HG02981 (cell line): ENCODE measurements around the gene POU2F1.

Experiments used
- ATAC-seq: cut with Tn5 transposase; IDR thresholded peaks from one replicate; pipeline ENCODE4 v1.9.1; 2021; ENCODE audit warnings: mild to moderate bottlenecking, moderate library complexity; ENCODE audit not compliant: unreplicated experiment

POU2F1 gene

DNA sequence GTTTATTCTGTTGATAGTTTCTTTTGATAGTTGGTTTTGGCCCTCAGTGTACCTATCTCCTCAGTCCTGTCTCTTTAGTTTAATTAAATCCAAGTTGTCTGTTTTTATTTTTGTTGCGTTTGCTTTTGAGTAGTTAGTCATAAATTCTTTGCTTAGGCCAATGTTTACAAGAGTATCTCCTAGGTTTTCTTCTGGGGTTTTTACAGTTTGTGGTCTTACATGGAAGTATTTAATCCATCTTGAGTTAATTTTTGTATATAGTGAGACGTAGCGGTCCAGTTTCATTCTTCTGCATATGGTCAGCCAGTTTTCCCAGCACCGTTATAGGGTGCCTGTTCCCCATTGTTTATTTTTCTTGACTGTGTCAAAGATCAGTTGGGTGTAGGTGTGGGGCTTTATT lies 139.4 kb downstream of the POU2F1 start:
- no peak for ATAC-seq

DNA sequence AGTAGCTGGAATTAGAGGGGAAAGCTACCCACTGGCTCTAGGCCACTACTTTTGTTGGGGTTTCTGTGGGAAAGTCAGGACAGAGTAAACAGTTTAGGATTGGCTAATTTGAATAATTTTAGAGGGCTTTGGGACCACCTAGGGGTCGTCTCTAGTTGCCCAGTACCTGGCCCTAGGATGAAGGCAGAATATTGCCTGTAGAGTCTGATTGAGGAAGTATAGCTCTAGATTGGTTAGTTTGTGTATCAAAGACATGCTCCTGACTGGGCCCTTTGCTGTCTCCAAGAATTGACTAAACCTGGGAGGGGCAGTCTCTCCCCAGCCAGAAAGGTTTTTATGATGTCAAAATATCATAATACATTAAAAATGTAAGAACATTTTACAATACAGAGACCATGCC lies 142.0 kb downstream of the POU2F1 start:
- no peak for ATAC-seq

DNA sequence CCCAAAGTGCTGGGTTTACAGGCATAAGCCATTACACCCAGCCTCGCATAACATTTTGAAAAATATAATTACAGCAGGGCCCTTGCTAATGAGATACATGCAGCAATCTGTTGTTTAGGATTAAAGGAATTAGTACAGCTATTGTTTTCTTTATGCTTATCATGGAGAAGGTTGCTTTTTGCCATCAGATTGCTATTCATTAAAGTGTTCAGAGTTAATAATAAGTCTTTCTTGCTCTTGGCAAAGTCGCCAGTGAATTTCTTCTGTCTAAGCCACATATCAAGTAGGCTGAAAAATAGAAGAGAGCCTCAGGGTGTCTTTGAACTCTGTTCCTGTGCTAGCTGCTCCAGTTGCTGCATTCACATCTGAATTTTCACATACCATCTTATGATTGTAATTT lies 144.1 kb downstream of the POU2F1 start:
- no peak for ATAC-seq

DNA sequence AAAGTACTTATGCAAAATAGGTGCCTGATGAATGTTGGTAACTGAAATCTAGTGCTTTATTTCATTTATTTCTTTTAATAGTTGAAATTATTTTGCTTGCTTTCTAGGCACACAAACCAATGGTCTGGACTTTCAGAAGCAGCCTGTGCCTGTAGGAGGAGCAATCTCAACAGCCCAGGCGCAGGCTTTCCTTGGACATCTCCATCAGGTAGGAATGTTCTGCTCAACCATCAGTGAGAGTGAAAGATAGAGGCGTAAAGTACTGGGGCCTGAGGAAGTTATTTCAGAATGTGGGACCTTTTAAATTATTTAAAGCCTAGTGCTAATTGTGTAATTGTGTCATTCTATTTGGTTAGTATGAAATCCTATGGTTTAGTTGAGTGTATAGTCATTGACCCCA lies 144.7 kb downstream of the POU2F1 start:
- no peak for ATAC-seq

- no peak for ATAC-seq
Measured at GRCh38 chr1:167367705-167368104, 147.0 kb downstream of the POU2F1 start.

GRCh38 chr1:167369175-167369574 lies 148.5 kb downstream of the POU2F1 start:
- ATAC-seq, result no peak

GRCh38 chr1:167369933-167370332 lies 149.2 kb downstream of the POU2F1 start:
- ATAC-seq, result no peak

GRCh38 chr1:167371030-167371429 lies 150.3 kb downstream of the POU2F1 start:
- no peak for ATAC-seq

- no peak for ATAC-seq
Measured at GRCh38 chr1:167373398-167373797, 152.7 kb downstream of the POU2F1 start.

DNA sequence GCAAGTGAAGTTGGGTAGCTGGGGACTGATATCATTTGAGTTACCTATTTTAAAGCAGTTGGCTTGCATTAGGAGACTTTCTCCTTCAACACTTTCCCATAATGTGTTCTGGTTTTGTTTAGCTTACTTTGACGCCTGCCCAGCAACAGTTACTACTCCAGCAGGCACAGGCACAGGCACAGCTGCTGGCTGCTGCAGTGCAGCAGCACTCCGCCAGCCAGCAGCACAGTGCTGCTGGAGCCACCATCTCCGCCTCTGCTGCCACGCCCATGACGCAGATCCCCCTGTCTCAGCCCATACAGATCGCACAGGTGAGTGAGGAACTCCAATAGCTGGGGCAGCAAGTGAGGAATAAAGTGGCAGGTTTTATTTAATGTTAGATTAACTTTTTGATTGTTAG lies 153.3 kb downstream of the POU2F1 start:
- ATAC-seq, result no peak

GRCh38 chr1:167375949-167376348 lies 155.3 kb downstream of the POU2F1 start:
- no peak for ATAC-seq

DNA sequence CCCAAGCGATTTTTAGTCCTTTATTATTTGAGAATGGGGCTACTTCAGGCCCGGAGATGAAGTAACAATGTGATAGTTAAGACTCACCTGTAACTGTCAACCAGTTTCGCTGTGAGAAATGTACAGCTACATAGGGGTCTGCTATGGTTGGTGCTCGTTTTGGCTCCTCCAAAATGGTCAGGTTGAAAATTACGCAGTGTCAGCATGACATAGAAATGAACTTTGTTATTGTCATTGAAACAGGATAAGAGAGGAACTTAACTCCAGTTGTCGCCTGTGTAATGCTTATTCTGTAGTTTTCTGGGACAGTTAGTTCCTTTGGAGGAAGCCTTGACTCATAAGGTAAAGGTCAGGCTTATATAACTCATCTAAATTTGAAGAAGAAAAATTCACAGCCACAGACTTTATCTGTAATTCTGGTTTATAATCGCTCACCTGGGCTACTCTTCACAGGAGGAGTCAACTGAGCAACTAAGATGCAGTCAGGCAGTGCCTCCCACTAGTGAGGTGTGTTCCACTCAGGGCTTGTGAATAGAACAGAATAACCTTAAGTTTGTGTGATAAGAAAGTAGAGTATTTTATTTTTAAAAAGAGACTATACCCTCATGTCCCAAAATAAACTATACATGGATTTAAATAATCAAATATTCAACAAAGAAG lies 166.7 kb downstream of the POU2F1 start:
- no peak for ATAC-seq

DNA sequence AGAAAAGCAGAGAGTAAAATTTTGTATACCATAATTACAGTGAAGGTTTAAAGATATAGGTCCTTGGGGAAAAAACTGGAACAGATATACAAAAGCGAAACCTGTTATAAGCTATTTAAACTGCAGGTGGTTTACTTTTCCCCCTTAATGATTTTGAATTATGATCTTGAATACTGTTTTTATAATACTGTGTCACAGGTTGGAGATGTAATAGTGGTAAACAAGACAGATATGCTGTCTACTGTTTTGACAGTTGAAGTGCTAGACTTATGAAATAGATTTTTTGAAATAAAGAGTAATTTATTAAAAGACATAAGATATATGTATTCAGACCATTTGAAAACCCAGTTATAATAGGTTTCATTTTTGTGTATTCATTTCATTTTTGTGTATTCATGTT lies 168.3 kb downstream of the POU2F1 start:
- no peak for ATAC-seq

DNA sequence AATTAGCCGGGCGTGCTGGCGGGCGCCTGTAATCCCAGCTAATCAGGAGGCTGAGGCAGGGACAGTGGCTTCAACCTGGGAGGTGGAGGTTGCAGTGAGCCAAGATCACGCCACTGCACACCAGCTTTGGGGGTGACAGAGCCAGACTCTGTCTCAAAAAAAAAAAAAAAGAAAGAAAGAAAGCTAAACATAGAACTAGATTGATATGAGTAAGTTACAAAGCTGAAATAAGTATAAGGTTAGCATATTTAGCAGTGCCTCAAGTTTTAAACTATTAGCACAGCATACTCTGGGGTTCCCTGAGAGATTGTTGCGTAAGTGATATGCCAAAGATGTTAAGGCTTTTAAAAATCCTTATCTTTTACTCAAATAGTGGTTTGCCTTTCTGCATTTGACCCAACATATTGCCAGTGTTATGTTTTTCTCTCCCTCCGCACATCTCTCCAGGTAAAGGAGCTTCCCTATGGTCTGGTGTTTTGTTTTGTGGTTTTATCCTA lies 171.6 kb downstream of the POU2F1 start:
- ATAC-seq, result no peak

- no peak for ATAC-seq
Measured at GRCh38 chr1:167400359-167400953, 179.8 kb downstream of the POU2F1 start.

DNA sequence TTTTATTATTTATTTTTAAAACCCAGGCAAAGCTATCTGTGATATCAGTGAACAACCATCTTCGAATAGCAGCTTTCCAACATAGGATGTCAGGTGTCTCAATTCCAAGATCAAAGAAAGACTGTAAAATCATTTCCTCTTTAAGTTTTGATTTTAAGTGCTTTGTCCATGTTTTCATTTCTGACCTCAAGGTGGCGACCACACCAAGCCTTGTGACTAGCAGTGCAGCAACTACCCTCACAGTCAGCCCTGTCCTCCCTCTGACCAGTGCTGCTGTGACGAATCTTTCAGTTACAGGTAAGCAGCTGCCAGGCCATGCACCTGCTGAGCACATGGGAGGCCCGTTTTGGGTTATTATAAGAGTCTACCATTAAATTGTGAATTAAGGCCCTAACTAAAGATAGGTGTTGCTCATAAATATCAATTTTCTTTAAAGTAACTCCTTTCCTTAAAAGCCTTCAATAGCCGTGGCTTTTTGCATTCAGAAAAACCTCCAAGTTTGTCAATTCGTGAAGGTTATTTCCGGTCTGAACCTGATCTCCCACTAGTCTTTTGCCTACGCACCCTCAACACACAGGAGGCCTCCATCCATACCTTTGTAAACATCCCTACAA lies 180.7 kb downstream of the POU2F1 start:
- ATAC-seq, result peak; percentile 64

DNA sequence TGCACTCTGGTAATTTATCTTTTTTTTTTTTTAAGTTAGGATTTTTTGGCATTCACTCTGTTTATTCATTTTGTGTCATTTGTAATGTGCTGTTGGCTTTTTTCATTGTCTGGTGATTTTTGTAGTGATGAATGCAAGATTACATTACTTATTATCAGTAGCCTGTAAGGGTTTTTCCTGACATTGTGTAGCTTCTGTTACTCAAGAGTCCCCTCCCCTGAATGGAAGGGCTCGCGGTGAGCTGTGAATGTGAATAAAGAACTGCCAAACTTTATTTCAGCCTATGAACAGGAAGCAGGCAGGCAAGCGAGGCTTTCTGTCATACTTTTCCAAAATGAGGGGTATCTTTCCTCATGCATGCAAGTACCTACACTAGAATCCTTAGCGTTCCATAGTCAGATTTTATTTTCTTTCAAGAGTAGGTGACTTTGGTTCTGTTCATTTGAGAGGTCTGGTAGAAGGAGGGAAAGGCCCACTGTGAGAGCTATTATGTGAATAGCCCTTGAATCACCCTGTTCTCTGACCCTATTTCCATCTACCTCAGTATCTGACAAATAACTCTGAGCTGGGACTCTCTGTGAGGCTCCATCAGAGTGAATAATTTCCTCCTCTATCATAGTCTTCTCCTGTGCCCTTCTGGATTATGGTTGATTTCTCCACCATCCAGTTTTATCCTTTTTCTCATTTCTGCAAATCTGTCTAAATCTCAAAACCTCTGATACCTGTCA lies 183.6 kb downstream of the POU2F1 start:
- ATAC-seq, result no peak

DNA sequence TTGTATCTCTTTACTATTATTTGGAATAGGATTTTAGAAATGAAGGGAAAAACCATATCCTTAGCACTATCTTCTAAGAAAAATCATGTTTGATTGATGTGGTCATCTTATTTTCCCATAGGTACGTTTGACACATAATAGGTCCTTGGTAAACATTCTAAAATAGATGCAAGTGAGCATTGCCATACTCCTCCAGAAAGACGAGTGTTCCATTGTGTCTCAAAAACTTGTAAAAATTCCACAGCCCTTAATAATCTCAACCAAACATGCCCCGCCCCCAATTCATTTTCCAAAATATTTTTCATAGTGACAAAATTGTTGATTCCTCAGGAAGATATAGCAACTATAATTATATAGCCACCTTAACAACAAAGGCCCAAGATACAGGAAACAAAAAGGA lies 184.2 kb downstream of the POU2F1 start:
- no peak for ATAC-seq

- no peak for ATAC-seq
Measured at GRCh38 chr1:167408355-167408754, 187.7 kb downstream of the POU2F1 start.

- no peak for ATAC-seq
Measured at GRCh38 chr1:167409183-167409582, 188.5 kb downstream of the POU2F1 start.

- ATAC-seq, result no peak
Measured at GRCh38 chr1:167412072-167412471, 191.4 kb downstream of the POU2F1 start.

DNA sequence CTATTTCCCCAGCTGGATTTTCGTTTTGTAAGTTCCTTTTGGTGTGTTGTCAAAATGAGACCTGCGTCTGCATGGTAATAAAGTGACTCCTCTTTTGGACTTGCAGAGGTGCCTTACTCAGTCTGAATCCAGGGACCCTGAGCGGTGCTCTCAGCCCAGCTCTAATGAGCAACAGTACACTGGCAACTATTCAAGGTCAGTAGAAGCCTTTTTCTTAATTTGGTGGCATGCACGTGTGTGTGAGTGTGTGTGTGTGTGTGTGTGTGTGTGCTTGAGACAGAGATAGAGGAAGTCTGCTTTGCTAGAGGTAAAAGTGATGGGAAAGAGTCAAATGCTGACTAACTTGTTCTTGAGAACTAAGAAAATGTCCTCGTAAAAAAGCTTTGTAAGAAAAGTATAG lies 192.2 kb downstream of the POU2F1 start:
- ATAC-seq, result no peak
